Stimulated activated memory B cell treated with anti-CD40 and anti-IgM and Interleukin-4, amounts not matched to agents 10 μg/mL and 1 μg/mL and 100 μg/mL, for 72 hours (primary cell): ENCODE data around the gene ZNF610.

Experiments used
- ATAC-seq: fragments of 150-1000 bp; cut with Tn5 transposase; 2 replicates; pipeline ENCODE4 v1.10.0; 2021
- H3K27ac Mint-ChIP-seq: one replicate; pipeline ENCODE4 v1.8.0; 2022; ENCODE audit warnings: mild to moderate bottlenecking, mixed read lengths
- H3K27me3 Mint-ChIP-seq: one replicate; pipeline ENCODE4 v1.8.0; 2022; ENCODE audit warnings: mixed read lengths
- H3K36me3 Mint-ChIP-seq: one replicate; pipeline ENCODE4 v1.8.0; 2022; ENCODE audit warnings: mixed read lengths
- H3K4me1 Mint-ChIP-seq: one replicate; pipeline ENCODE4 v1.8.0; 2022; ENCODE audit warnings: mixed read lengths
- H3K4me3 Mint-ChIP-seq: one replicate; pipeline ENCODE4 v1.8.0; 2022; ENCODE audit warnings: mild to moderate bottlenecking, moderate library complexity, mixed read lengths
- H3K9me3 Mint-ChIP-seq: one replicate; pipeline ENCODE4 v1.8.0; 2022; ENCODE audit warnings: mixed read lengths

Gene ZNF610

GRCh38 chr19:52351512-52351911, 15.5 kb downstream of the ZNF610 start:
- no peaks in the 10 kb centered on the region for H3K4me1 Mint-ChIP-seq
- H3K36me3 Mint-ChIP-seq = peaks cover 81% of the 10 kb centered on the region
- H3K27me3 Mint-ChIP-seq = no peaks in the 10 kb centered on the region
- no peak overlapping the region for H3K4me3 Mint-ChIP-seq
- H3K9me3 Mint-ChIP-seq = peaks cover 23% of the 10 kb centered on the region
- H3K27ac Mint-ChIP-seq = no peak overlapping the region
- no peak for ATAC-seq

GRCh38 chr19:52366414-52366824, 30.4 kb downstream of the ZNF610 start:
- H3K27me3 Mint-ChIP-seq = no peaks in the 10 kb centered on the region
- H3K27ac Mint-ChIP-seq = no peak overlapping the region
- H3K4me3 Mint-ChIP-seq = no peak overlapping the region
- ATAC-seq = no peak
- H3K9me3 Mint-ChIP-seq = peaks cover 22% of the 10 kb centered on the region
- peaks cover 13% of the 10 kb centered on the region for H3K4me1 Mint-ChIP-seq
- peaks cover 68% of the 10 kb centered on the region for H3K36me3 Mint-ChIP-seq

GRCh38 chr19:52369559-52370340, 33.7 kb downstream of the ZNF610 start, which contains the start of gene ZNF880:
Gene ZNF880, plus strand, starts transcription at chr19:52369923. Its CDS starts 43 bp downstream, at chr19:52369966.
- Mint-ChIP-seq H3K36me3 (peaks cover 62% of the 10 kb centered on the region), H3K4me1 (peaks cover 13% of the 10 kb centered on the region), H3K9me3 (peaks cover 19% of the 10 kb centered on the region), H3K27ac (peak within 1 kb of the TSS; percentile 99), H3K27me3 (no peaks in the 10 kb centered on the region), H3K4me3 (peak within 1 kb of the TSS; percentile 97)
- peak; percentile 100 for ATAC-seq

GRCh38 chr19:52370341-52370710, 34.3 kb downstream of the ZNF610 start:
- Mint-ChIP-seq H3K4me3 (peak overlapping the region; percentile 97), H3K36me3 (peaks cover 63% of the 10 kb centered on the region), H3K4me1 (peaks cover 13% of the 10 kb centered on the region), H3K9me3 (peaks cover 21% of the 10 kb centered on the region), H3K27me3 (no peaks in the 10 kb centered on the region), H3K27ac (peak overlapping the region; percentile 99)
- ATAC-seq = no peak

GRCh38 chr19:52391135-52391534, 55.1 kb downstream of the ZNF610 start:
- Mint-ChIP-seq H3K4me3 (no peak overlapping the region), H3K9me3 (peaks cover 38% of the 10 kb centered on the region), H3K27ac (no peak overlapping the region), H3K27me3 (no peaks in the 10 kb centered on the region), H3K4me1 (no peaks in the 10 kb centered on the region), H3K36me3 (peaks cover 86% of the 10 kb centered on the region)
- no peak for ATAC-seq

- peak; percentile 100 for ATAC-seq
- Mint-ChIP-seq H3K27ac (peak within 1 kb of the TSS; percentile 98), H3K36me3 (peaks cover 87% of the 10 kb centered on the region), H3K4me3 (peak within 1 kb of the TSS; percentile 92), H3K9me3 (peaks cover 35% of the 10 kb centered on the region), H3K27me3 (no peaks in the 10 kb centered on the region), H3K4me1 (peaks cover 21% of the 10 kb centered on the region)
Observed at GRCh38 chr19:52397310-52398080, 61.5 kb downstream of the ZNF610 start, which contains the start of gene ZNF528. Gene ZNF528, plus strand, starts transcription at chr19:52397849. Its CDS starts 4,165 bp downstream, at chr19:52402014.

- ATAC-seq = peak; percentile 64
- peak overlapping the region; percentile 98 for H3K27ac Mint-ChIP-seq
- H3K4me3 Mint-ChIP-seq = peak overlapping the region; percentile 92
- H3K36me3 Mint-ChIP-seq = peaks cover 86% of the 10 kb centered on the region
- peaks cover 21% of the 10 kb centered on the region for H3K4me1 Mint-ChIP-seq
- H3K27me3 Mint-ChIP-seq = no peaks in the 10 kb centered on the region
- peaks cover 34% of the 10 kb centered on the region for H3K9me3 Mint-ChIP-seq
Observed at GRCh38 chr19:52398081-52398441, 62.0 kb downstream of the ZNF610 start.

- peaks cover 29% of the 10 kb centered on the region for H3K9me3 Mint-ChIP-seq
- peaks cover 90% of the 10 kb centered on the region for H3K36me3 Mint-ChIP-seq
- no peaks in the 10 kb centered on the region for H3K27me3 Mint-ChIP-seq
- ATAC-seq = no peak
- H3K4me1 Mint-ChIP-seq = no peaks in the 10 kb centered on the region
- no peak overlapping the region for H3K27ac Mint-ChIP-seq
- no peak overlapping the region for H3K4me3 Mint-ChIP-seq
Observed at GRCh38 chr19:52410276-52410675, 74.2 kb downstream of the ZNF610 start.

GRCh38 chr19:52415711-52416110, 79.7 kb downstream of the ZNF610 start:
- Mint-ChIP-seq H3K4me1 (no peaks in the 10 kb centered on the region), H3K4me3 (no peak overlapping the region), H3K27me3 (no peaks in the 10 kb centered on the region), H3K27ac (no peak overlapping the region), H3K36me3 (peaks cover 36% of the 10 kb centered on the region), H3K9me3 (peaks cover 28% of the 10 kb centered on the region)
- ATAC-seq = no peak
